ENCODE results near the gene GARIN3.
"Not testable (repeated sequence)": the region's sequence is repeated elsewhere in the genome, so short reads cannot be mapped to it uniquely, and the experiment has no call there.

GARIN3 gene

DNA sequence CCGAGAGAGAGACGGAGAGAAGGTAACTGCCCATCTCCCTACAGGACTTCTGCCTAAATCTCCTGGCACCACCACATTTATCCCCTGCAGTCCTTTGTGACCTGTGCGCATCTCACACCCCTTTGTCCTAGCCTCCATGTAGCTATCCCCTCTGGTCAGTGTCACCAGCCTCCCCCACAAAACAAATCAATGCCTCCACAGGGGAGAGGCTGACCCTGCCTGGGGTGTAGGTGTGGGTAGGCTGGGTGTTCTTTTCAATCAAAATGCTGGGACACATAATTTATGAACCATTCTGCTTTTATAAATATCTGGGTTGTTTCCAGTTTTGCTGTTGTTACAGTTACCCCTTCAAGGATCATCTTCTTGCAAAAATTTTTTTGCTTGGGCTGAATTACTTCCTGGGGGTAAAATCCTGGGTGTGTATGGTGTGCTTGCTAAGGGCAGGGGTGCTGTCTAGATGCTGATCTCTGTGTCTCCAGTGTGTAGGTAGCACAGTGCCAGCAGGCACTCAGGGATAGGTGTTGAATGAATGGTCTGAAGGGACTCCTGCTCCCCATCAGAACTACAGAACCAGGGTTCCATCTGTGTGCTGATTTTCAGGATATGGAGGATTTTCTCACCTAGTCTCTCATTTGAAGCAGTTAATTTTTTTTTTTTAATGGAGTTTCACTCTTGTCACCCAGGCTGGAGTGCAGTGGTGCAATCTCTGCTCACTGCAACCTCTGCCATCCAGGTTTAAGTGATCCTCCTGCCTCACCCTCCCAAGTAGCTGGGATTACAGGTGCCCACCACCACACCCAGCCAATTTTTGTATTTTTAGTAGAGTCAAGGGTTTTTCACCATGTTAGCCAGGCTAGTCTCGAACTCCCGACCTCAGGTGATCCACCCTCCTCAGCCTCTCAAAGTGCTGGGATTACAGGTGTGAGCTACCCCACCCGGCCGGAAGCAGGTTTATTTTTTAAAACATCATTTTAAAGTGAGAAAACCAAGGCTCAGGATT is at the start of gene GARIN3:
GARIN3 (minus strand) TSS at position 51 of the 1,000 bp plus-strand sequence. CDS start 96 bp downstream, outside the sequence.
- no peak for DNase-seq

DNA sequence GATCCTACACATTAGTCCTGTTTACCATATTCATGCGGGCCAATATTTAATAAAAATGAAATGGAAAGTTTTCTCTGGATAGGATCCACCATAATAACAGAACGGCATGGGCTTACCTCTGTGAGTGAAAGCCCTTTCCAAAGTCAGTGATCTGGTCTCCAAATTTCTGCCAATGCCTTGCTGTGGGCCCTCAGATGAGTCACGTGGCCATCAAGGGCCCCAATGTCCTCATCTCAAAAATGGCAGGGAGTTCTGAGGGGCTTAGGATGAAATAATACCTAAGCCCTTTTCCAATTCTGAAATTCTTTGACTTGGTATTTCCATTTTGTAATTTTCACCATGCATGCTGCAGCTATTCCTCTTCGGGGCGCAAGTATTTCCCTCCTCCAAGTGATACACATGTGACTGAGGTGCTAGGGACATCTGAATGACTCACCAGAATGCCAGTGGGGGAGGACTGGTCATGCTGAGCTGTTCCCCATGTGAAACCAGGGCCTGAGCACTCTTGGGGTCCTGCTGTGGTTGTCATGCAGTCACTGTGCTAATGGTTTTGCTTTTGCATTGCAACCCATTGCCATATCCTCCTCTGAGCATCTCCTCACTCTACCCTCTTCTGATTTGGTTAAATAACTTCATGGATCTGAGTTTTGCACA is 49.6 kb upstream of the GARIN3 start:
- no peak for DNase-seq

DNA sequence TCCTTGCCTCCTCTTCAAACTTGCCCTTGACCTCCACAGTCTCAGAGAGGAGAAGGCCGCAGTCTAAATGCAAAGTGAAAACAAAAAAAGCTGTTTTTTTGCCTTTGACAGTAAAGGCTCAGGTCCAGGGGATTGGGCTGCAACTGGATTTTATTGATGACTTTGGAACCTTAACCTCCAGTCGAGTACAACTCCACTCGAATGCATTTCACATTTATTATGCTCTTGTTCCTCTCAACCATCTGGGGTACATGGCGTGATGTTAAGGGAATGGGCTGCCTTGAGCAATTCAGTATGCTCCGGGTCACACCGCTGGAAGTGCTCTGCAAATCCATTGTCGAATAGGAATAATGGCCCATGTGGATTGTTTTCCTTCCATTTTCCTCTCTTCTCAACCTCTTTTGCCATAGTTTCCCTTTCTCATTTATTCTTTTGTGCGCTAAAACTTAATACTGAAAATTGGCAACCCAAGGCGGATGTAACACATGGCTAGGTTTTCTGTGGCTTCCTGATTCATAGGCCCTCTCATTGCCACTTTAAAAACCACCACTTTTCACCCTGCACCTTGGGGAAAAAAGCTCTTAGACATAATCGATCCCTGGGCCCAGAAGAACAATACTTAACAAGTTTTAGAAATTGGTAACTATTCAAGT is 48.9 kb upstream of the GARIN3 start:
- DNase-seq = no peak

DNA sequence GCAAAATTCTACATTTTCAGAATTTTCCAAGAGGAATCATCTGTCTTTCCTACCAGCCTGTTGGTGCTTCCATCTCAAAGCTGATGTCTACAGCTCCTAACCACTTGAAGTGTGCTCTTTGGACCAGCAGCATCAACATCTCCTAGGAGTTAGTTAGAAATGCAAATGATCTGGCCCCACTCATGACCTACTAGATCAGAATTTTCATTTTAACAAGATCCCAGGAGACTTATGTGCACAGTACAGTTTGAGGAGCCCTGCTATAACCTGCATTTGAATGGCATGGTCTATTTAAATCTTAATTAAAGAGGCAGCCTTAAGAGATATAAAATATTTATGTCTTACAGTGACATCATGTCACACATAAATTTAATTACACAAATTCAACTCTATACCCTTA is 48.4 kb upstream of the GARIN3 start:
- DNase-seq = no peak

GRCh38 chr5:157213527-157214243 is 47.6 kb upstream of the GARIN3 start:
- DNase-seq = no peak

- no peak for DNase-seq
Observed at GRCh38 chr5:157212307-157212706, 46.2 kb upstream of the GARIN3 start.

DNA sequence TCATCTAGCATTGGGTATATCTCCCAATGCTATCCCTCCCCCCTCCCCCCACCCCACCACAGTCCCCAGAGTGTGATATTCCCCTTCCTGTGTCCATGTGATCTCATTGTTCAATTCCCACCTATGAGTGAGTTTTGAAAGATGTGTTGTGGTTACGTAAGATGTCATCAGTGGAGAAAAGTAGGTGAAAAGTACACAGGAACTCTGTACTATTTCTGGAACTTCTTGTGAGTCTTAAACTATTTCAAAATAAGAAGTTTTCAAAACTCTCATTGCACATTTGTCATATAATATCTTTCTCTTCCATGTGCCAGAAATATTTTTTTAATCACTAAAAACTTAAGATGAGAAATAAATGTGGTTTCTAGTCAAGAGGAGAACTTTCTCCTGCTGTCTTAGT is 44.6 kb upstream of the GARIN3 start:
- DNase-seq = not testable (repeated sequence)

DNA sequence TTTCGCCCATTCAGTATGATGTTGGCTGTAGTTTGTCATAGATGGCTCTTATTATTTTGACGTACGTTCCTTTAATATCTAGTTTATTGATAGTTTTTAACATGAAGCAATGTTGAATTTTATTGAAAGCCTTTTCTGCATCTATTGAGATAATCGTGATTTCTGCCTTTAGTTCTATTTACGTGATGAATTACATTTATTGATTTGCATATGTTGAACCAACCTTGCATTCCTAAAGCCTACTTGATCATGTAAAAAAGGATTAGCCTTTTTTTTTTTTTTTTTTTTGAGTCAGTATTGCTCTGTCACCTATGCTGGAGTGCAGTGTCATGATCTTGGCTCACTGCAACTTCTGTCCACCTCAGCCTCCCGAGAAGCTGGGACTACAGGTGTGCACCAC is 39.6 kb upstream of the GARIN3 start:
- no peak for DNase-seq

DNA sequence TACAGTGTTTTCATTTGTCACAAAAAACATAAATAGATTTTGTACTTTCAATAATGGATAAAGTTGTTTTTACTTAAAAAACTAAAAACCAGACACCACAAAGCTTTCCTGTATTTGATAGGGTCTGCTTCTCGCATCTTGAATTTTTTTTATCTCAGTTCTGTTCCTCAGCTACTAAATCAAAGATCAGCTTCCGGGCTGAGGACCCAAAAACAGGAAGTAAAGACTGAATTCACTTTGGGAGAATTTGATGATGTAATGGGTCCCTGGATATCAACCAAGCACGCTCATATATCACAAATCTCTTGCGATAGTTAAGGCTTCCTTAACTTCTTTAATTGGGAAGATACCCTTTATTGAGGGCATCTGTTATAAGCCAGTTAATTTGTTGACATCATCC is 38.7 kb upstream of the GARIN3 start:
- DNase-seq = no peak

- no peak for DNase-seq
Observed at GRCh38 chr5:157203417-157203816, 37.4 kb upstream of the GARIN3 start.

- DNase-seq = no peak
Observed at GRCh38 chr5:157201857-157202256, 35.8 kb upstream of the GARIN3 start.

DNA sequence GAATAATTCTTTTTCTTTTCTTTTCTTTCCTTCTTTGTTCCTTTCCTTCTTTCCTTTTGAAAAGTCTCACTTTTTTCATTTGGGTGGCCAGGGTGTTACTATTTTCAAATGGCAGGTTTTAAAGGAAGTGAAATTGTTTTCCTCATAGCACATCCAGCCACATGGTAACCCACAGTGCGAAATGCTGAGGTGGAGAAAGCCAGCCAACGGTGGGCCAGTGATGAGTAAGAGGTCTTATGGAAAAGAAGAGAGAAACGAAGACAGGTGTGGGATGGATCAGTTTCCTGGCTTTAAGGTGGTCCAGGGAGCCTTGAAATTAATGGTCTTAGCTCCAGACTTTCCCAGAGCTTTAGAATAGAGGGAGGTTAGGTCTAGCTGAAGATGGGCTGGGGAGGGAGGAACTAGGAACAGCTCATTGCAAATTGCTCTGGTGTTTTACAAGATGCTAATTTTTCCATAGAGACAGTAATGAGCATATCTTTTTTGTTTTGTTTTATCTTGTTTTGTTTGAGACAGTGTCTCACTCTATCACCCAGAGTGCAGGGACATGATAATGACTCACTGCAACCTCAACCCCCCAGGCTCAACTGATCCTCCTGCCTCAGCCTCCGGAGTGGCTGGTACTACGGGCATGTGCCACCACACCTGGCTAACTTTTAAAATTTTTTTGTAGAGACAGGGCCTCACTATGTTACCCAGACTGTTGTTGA is 32.4 kb upstream of the GARIN3 start:
- DNase-seq = no peak

DNA sequence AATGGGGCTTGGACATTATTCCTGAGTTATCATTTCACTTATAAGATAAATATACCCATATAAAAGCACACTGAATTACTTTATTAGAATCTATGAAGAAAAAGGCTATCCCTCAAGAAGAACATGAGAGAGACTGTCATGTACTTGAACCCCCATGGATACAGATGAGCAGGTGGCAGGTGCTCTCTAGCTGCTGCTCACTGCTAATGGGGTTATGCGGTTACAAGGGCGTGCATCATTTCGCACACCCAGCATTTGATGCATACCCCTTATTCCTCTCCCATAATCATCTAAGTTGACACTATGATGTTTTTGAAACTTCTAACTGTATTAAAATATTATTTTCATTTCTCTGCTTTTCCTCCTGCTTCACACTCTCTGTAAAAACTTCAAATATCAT is 31.0 kb upstream of the GARIN3 start:
- no peak for DNase-seq

- no peak for DNase-seq
Observed at GRCh38 chr5:157196045-157196444, 30.0 kb upstream of the GARIN3 start.

DNA sequence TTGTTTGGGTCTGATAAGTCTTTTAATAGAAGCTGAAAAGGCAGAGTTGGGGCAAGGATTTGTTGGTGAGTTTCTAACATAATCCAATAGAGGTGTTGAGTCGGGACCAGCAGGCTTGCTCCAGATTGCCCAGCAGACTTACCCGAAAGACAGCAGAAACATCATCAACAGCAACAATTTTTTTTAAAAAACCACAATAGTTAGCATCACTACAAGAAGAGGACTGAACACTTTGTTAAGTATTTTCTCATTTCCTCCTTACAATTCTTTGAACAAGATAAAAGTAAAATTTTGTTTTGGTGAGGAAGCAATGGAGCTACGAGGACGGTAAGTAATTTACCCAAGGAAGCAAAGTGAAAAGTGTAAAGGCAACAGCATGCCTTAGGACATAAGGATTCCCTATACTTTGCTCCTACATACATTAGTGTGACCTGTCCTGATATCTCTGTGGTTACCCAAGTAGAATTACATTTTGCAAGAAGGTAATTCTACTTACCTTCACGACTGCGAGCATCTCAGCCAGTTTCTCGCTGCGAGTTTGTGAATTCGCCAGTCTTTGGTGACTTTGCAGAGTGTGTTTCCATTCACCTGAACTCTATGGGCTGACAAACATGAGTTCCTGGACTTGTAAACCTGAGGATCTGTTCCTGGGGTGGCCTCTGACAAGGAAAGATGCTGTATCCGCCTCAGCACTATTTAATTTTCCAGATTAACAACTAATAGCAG is 27.8 kb upstream of the GARIN3 start:
- DNase-seq = no peak

GRCh38 chr5:157189223-157189622 is 23.2 kb upstream of the GARIN3 start:
- DNase-seq = no peak

DNA sequence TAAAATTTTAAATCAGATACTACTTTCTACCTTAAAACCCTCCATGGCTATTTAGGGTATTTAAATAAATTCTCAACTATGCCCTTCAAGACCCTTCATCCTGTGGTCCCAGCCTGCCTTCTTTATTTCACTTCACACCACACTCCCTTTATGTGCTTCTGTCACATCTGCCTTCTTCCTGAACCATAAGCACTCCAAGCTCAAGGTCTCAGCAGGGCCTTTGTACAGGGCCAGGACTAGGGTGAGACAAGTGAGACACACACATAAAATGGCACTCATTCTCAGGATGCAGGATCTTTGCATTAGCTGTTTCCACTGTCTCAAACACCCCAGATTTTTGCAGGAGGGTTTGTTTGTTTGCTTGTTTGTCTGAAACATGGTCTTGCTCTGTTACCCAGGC is 22.2 kb upstream of the GARIN3 start:
- no peak for DNase-seq

DNA sequence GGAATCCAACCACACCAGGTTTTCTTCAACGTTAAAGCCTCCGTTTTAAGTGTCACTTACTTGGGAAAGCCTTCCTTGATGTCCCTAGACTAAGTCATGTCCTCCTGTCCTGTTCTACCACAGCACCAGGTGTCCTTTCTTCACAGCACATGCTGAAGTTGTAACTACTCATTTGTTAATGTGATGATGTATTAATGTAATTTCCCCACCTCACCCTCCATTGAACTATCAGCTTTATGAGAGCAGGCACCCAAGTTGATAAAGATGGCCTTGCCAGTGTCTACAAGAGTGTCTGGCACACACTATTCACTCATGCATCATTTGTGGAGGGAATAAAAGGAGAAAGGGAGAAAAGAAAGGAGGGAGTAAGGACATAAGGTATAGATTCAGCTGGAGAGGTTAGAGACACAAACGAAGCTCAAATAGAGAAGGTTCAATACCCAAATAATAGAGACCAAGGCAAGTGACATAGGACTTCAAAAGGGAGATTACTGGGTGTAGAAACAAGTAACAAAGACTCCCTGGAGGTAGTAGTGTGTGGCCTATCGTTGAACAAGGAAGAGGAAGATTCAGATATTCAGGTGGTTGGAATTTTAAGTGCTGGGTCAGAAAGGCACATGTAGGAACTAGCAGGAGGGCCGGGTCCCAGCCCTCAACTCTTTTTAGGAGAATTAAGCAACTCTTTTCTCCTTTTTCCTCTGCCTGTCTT is 21.1 kb upstream of the GARIN3 start:
- no peak for DNase-seq

DNA sequence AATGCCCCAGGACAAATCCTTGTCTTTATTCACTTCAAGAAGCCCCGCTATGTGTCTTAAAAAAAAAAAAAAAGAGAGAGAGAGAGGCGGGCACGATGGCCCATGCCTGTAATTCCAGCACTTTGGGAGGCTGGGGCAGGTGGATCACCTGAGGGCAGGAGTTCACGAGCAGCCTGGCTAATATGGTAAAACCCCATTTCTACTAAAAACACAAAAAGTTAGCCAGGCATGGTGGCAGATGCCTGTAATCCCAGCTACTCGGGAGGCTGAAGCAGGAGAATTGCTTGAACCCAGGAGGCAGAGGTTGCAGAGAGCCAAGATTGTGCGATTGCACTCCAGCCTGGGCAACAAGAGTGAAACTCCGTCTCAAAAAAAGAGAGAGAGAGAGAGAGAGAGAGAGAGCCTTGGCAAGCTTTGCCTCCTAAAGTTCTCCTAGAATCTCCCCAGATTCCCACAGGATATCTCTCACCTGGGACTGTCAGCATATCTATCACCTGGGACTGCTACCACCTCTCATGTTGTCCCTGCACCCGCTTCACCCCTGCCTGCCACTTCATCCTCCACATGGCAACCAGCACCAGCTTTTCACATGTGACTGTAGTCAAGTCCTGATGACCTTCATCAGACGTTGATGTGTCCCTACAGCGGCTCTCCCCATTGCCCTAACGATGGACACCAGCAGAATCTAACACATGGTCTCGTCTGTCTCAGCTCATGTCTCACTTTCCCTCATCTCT is 20.4 kb upstream of the GARIN3 start:
- DNase-seq = no peak

- DNase-seq = not testable (repeated sequence)
Observed at GRCh38 chr5:157185122-157185521, 19.1 kb upstream of the GARIN3 start.
